ENCODE results near the gene SLC25A25. TPM values are rescaled to one million over a fixed set of nuclear protein-coding genes. Genes with fewer than 3 reads are reported as not detected.

Gene SLC25A25
- total RNA-seq, 3 donors from 2014 or later (not counting 1 experiment from before 2014, with no cell fraction given), result 16.8 to 19.1 (median 18.9) TPM

GRCh38 chr9:128149951-128150593, 82.0 kb downstream of the SLC25A25 start:
- 52% methylated on average over 11 of the region's 11 CpGs for WGBS (ENCODE audit: insufficient coverage)
- no peak for ATAC-seq
- no peak overlapping the region for H3K4me3 Mint-ChIP-seq

GRCh38 chr9:128150594-128151308, 82.7 kb downstream of the SLC25A25 start:
- no peaks in the 10 kb centered on the region for H3K36me3 Mint-ChIP-seq
- intact Hi-C loops (cut with micrococcal nuclease), result no loop called here
- Histone ChIP-seq H3K27me3 (ENCODE audit: control insufficient read depth, insufficient read depth, low read length) (no peaks in the 10 kb centered on the region), H3K4me1 (ENCODE audit: control insufficient read depth, insufficient read depth, low read length) (no peaks in the 10 kb centered on the region), H3K27ac (ENCODE audit: low read length) (no peak overlapping the region), H3K4me3 (ENCODE audit: low read length) (no peak overlapping the region), H3K36me3 (ENCODE audit: control insufficient read depth, insufficient read depth, low read length) (no peaks in the 10 kb centered on the region), H3K9me3 (ENCODE audit: control insufficient read depth, insufficient read depth, low read length) (no peaks in the 10 kb centered on the region)
- DNase-seq, result peak in 1 of 2 donors; percentile 39
- peak in 1 of 3 donors; percentile 28 for ATAC-seq
- H3K4me1 Mint-ChIP-seq, result peaks cover 0 to 6% of the 10 kb centered on the region in 2 donors
- H3K27me3 Mint-ChIP-seq (ENCODE audit: low read depth in 2 of 2), result no peaks in the 10 kb centered on the region
- TF ChIP-seq CTCF (IDR thresholded peaks at IDR 0.05), result no peak
- no peak overlapping the region for H3K4me3 Mint-ChIP-seq
- no peaks in the 10 kb centered on the region for H3K9me3 Mint-ChIP-seq
- WGBS (ENCODE audit: insufficient coverage), result 86% methylated on average over 19 of the region's 19 CpGs
- peak overlapping the region in 1 of 2 donors; percentile 31 for H3K27ac Mint-ChIP-seq

More at GRCh38 chr9:128149951-128150593, 82.0 kb downstream of the SLC25A25 start:
- DNase-seq, result no peak
- Mint-ChIP-seq H3K4me1 (peaks cover 0 to 6% of the 10 kb centered on the region in 2 donors), H3K27me3 (ENCODE audit: low read depth in 2 of 2) (no peaks in the 10 kb centered on the region), H3K27ac (no peak overlapping the region), H3K36me3 (no peaks in the 10 kb centered on the region), H3K9me3 (no peaks in the 10 kb centered on the region)
- H3K9me3 ChIP-seq (ENCODE audit: control insufficient read depth, insufficient read depth, low read length), result no peaks in the 10 kb centered on the region
- TF ChIP-seq CTCF (IDR thresholded peaks at IDR 0.05), result no peak
- H3K36me3 ChIP-seq (ENCODE audit: control insufficient read depth, insufficient read depth, low read length), result no peaks in the 10 kb centered on the region
- intact Hi-C loops (cut with micrococcal nuclease), result no loop called here
- H3K4me1 ChIP-seq (ENCODE audit: control insufficient read depth, insufficient read depth, low read length), result no peaks in the 10 kb centered on the region
- H3K27me3 ChIP-seq (ENCODE audit: control insufficient read depth, insufficient read depth, low read length), result no peaks in the 10 kb centered on the region
- H3K4me3 ChIP-seq (ENCODE audit: low read length), result no peak overlapping the region
- no peak overlapping the region for H3K27ac ChIP-seq (ENCODE audit: low read length)

DNA sequence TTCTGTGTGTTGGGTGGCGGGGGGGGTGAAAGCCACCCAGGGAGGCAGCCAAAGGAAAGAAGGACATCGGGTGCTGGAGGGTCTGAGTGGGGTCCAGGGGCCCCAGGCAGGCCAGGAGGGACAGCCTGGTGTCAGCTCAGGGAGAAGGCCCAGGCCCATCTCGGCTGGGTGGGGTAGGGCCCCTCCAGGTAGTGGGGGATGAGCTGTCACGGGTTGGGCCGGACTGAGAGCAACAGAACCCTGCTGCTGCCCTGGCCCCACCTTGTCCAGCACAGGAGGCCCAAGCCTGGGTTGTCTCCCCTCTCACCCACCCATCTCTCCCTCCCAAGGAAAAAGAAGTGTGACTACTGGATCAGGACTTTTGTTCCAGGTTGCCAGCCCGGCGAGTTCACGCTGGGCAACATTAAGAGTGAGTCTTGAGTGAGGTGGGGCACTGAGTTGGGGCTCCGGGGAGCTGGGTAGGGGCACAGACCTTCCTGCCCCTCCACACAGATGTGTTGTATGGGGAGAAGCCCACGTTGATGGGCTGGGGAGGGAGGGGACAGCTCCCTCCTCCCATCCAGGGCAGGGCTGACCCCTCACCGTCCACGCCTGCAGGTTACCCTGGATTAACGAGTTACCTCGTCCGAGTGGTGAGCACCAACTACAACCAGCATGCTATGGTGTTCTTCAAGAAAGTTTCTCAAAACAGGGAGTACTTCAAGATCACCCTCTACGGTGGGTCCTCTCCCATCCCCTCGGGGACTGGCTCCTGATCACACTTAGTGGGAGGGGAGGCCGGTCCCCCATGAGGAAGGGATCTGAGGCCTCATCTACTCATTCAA, 83.5 kb downstream of the SLC25A25 start:
- no peak for TF ChIP-seq CTCF (IDR thresholded peaks at IDR 0.05)
- Mint-ChIP-seq H3K4me3 (no peak overlapping the region), H3K9me3 (no peaks in the 10 kb centered on the region), H3K27me3 (ENCODE audit: low read depth in 2 of 2) (no peaks in the 10 kb centered on the region), H3K27ac (peak overlapping the region in 1 of 2 donors; percentile 31), H3K36me3 (no peaks in the 10 kb centered on the region), H3K4me1 (peaks cover 0 to 6% of the 10 kb centered on the region in 2 donors)
- H3K36me3 ChIP-seq (ENCODE audit: control insufficient read depth, insufficient read depth, low read length), result no peaks in the 10 kb centered on the region
- WGBS (ENCODE audit: insufficient coverage), result 86% methylated on average over 16 of the region's 18 CpGs
- no peaks in the 10 kb centered on the region for H3K4me1 ChIP-seq (ENCODE audit: control insufficient read depth, insufficient read depth, low read length)
- no peaks in the 10 kb centered on the region for H3K9me3 ChIP-seq (ENCODE audit: control insufficient read depth, insufficient read depth, low read length)
- H3K4me3 ChIP-seq (ENCODE audit: low read length), result no peak overlapping the region
- H3K27ac ChIP-seq (ENCODE audit: low read length), result no peak overlapping the region
- no peaks in the 10 kb centered on the region for H3K27me3 ChIP-seq (ENCODE audit: control insufficient read depth, insufficient read depth, low read length)
- DNase-seq, result no peak
- intact Hi-C loops (cut with micrococcal nuclease), result no loop called here
- no peak for ATAC-seq
